CD4-positive, alpha-beta T cell (primary cell): ENCODE results near the gene NMRAL1. TPM values are rescaled to one million over a fixed set of nuclear protein-coding genes. Genes with fewer than 3 reads are reported as not detected.

Experiments
- ATAC-seq: fragments of 200-7000 bp; cut with Tn5 transposase; one replicate; pipeline ENCODE4 v1.10.0; 2022; ENCODE audit warnings: mild to moderate bottlenecking; ENCODE audit not compliant: poor library complexity
- CTCF ChIA-PET: fragments of 350-600 bp; sonication (Branson Sonifier 250); formaldehyde crosslinking; loops from one replicate; lab custom pipeline; 2021; ENCODE audit warnings: antibody characterized with exemption, inconsistent platforms; lab: Charles Lee
- POLR2A ChIA-PET: fragments of 350-600 bp; sonication (Branson Sonifier 250); formaldehyde crosslinking; loops from one replicate; lab custom pipeline; 2021; ENCODE audit warnings: antibody characterized with exemption, inconsistent platforms; lab: Charles Lee
- DNase-seq, 14 experiments: peaks; one replicate each; pipeline ENCODE4 v3.0.0-alpha.2; 2013 to 2020; ENCODE audit warnings: mixed read lengths in 2 of 14
- H3K27ac ChIP-seq, 2 donors: one replicate each; pipeline versions ENCODE4 v1.5.1 to v1.7.0; 2013; ENCODE audit warnings: low read length in 2 of 2, low read depth in 1 of 2, mild to moderate bottlenecking in 1 of 2
- H3K27me3 ChIP-seq, 2 experiments: 1 replicate in 1 of 2; 2 replicates in 1 of 2; pipeline versions ENCODE4 v1.6.1 to v1.7.0; 2013; ENCODE audit warnings: low read length in 2 of 2, control low read depth in 1 of 2, mild to moderate bottlenecking in 1 of 2, moderate library complexity in 1 of 2; ENCODE audit not compliant: insufficient read depth in 2 of 2, control insufficient read depth in 1 of 2
- H3K36me3 ChIP-seq: one replicate; pipeline ENCODE4 v1.6.1; 2013; ENCODE audit warnings: low read length, control low read depth; ENCODE audit not compliant: insufficient read depth
- H3K4me1 ChIP-seq: one replicate; pipeline ENCODE4 v1.6.1; 2013; ENCODE audit warnings: low read length, control low read depth; ENCODE audit not compliant: insufficient read depth
- H3K4me3 ChIP-seq: one replicate; pipeline ENCODE4 v1.5.1; 2013; ENCODE audit warnings: mild to moderate bottlenecking, low read length, moderate library complexity
- H3K9me3 ChIP-seq, 2 experiments: 1 replicate in 1 of 2; 2 replicates in 1 of 2; pipeline versions ENCODE4 v1.6.1 to v1.7.0; 2013; ENCODE audit warnings: low read length in 2 of 2, mild to moderate bottlenecking in 2 of 2, control low read depth in 1 of 2, moderate library complexity in 1 of 2; ENCODE audit not compliant: control insufficient read depth in 1 of 2, insufficient read depth in 1 of 2
- H3K27ac Mint-ChIP-seq: one replicate; pipeline ENCODE4 v1.8.0; 2020; ENCODE audit warnings: mixed read lengths
- H3K27me3 Mint-ChIP-seq: one replicate; pipeline ENCODE4 v1.8.0; 2021; ENCODE audit warnings: mixed read lengths
- H3K36me3 Mint-ChIP-seq: one replicate; pipeline ENCODE4 v1.8.0; 2021; ENCODE audit warnings: low read depth, mixed read lengths
- H3K4me1 Mint-ChIP-seq: one replicate; pipeline ENCODE4 v1.8.0; 2021; ENCODE audit warnings: low read depth, mixed read lengths
- H3K4me3 Mint-ChIP-seq: one replicate; pipeline ENCODE4 v1.8.0; 2020; ENCODE audit warnings: mild to moderate bottlenecking, mixed read lengths
- H3K9me3 Mint-ChIP-seq: one replicate; pipeline ENCODE4 v1.8.0; 2020; ENCODE audit warnings: mixed read lengths
- CTCF ChIP-seq: fragments of 200-600 bp; IDR thresholded peaks from one replicate; pipeline ENCODE4 v1.8.0; 2022; ENCODE audit warnings: antibody characterized with exemption, mild to moderate bottlenecking
- intact Hi-C, 2 experiments: fragments of 100-400 bp; cut with DNase I in 1 of 2; cut with micrococcal nuclease in 1 of 2; formaldehyde crosslinking; loops; one replicate each; pipeline versions ENCODE4 v1.15.1 to v1.9.0; 2023 to 2025; cut with DNase I, micrococcal nuclease
- total RNA-seq, 174 experiments: library from RNA in 2 of 174; stranded (reverse) in 2 of 174; gene quantifications; one replicate each; pipeline ENCODE4 v1.2.3 and lab custom pipeline; 2021 to 2026

The NMRAL1 gene
- total RNA-seq, 2 experiments from 2014 or later, result 28.6 to 29.5 TPM

GRCh38 chr16:4513086-4513860, 38.8 kb upstream of the NMRAL1 start:
- Mint-ChIP-seq H3K27ac (peak overlapping the region; percentile 88), H3K27me3 (no peaks in the 10 kb centered on the region), H3K4me3 (no peak overlapping the region), H3K4me1 (peaks cover 53% of the 10 kb centered on the region), H3K9me3 (no peaks in the 10 kb centered on the region), H3K36me3 (peaks cover 61% of the 10 kb centered on the region)
- no peak for TF ChIP-seq CTCF
- ATAC-seq (no peak), DNase-seq (no peak)
- Histone ChIP-seq H3K27ac (peak overlapping the region; percentile 38 to 81), H3K4me1 (peaks cover 70% of the 10 kb centered on the region), H3K9me3 (no peaks in the 10 kb centered on the region), H3K27me3 (no peaks in the 10 kb centered on the region), H3K4me3 (no peak overlapping the region), H3K36me3 (peaks cover 59% of the 10 kb centered on the region)
- intact Hi-C loops, result no loop called here
- ChIA-PET CTCF (no interaction called here), POLR2A (interaction anchor here (1.8 to 2.4 kb wide), 2 partner anchors 8 to 12 kb away, joined by 4 to 23 read pairs; no protein-coding TSS in a partner anchor)

- Mint-ChIP-seq H3K4me1 (peaks cover 60% of the 10 kb centered on the region), H3K4me3 (peak overlapping the region; percentile 20), H3K27me3 (no peaks in the 10 kb centered on the region), H3K36me3 (peaks cover 69% of the 10 kb centered on the region), H3K27ac (peak overlapping the region; percentile 97), H3K9me3 (no peaks in the 10 kb centered on the region)
- Histone ChIP-seq H3K4me3 (no peak overlapping the region), H3K9me3 (no peaks in the 10 kb centered on the region), H3K27me3 (no peaks in the 10 kb centered on the region), H3K36me3 (peaks cover 67% of the 10 kb centered on the region), H3K4me1 (peaks cover 66% of the 10 kb centered on the region), H3K27ac (no peak overlapping the region)
- ATAC-seq (no peak), DNase-seq (no peak)
- POLR2A ChIA-PET, result no interaction called here
- CTCF ChIA-PET, result no interaction called here
- intact Hi-C loops, result no loop called here
- TF ChIP-seq CTCF, result no peak
These were observed 38.0 kb upstream of the NMRAL1 start for GRCh38 chr16:4512473-4512872.

- Histone ChIP-seq H3K4me1 (peaks cover 69% of the 10 kb centered on the region), H3K4me3 (no peak overlapping the region), H3K9me3 (no peaks in the 10 kb centered on the region), H3K36me3 (peaks cover 76% of the 10 kb centered on the region), H3K27ac (peak overlapping the region; percentile 4 to 13), H3K27me3 (no peaks in the 10 kb centered on the region)
- peaks cover 78% of the 10 kb centered on the region for H3K36me3 Mint-ChIP-seq
- POLR2A ChIA-PET, result no interaction called here
- intact Hi-C loops, result no loop called here
- peaks cover 60% of the 10 kb centered on the region for H3K4me1 Mint-ChIP-seq
- CTCF ChIA-PET, result interaction anchor here (1.2 kb wide), 1 partner anchor 35 kb away, joined by 4 read pairs; the partner anchor contains the start of gene HMOX2
- H3K9me3 Mint-ChIP-seq, result no peaks in the 10 kb centered on the region
- peak in 2 of 14 experiments; percentile 29 to 48 for DNase-seq
- no peak for TF ChIP-seq CTCF
- peak; percentile 42 for ATAC-seq
- H3K27me3 Mint-ChIP-seq, result no peaks in the 10 kb centered on the region
- H3K4me3 Mint-ChIP-seq, result no peak overlapping the region
- H3K27ac Mint-ChIP-seq, result peak overlapping the region; percentile 97
These were observed 37.1 kb upstream of the NMRAL1 start for GRCh38 chr16:4511441-4512082.
